ENCODE measurements around the gene EP400. TPM values are rescaled to one million over a fixed set of nuclear protein-coding genes. Genes with fewer than 3 reads are reported as not detected.
A peak's percentile ranks its signal among the peaks of the same experiment; 100 is the strongest.

Gene EP400
- total RNA-seq, 8 experiments from 2014 or later, result 7.7 to 44.8 (median 17.2) TPM

DNA sequence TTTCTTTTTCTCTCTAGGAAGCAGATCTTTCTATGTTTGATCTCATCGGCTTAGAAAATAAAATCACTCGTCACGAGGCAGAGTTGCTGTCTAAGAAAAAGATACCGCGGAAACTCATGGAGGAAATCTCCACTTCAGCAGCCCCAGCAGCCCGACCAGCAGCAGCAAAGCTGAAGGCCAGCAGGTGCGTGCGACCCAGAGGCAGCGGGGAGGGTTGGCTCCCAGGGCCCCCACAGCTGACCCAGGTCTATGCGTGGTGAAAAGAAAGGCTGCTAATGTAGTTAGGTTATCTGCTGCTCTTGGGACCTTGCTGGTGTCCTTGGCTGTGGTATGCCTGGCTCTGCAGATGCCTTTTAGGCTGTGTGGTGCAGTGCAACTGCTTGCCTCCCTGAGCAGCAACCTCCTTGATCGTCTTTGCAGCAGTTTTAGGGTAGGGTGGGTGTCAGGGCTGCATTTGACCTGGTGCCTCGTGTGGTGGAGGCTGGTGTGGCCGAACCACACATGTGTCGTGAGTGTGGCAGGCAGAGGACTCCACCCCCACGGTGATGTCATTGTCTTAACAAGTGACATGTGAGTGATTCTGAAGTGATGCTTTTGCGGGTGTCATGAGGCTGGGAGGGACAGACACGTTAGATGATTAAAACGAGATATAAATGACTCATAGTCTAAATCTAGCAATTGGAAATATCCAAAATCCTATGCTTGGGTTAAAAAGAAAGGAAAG lies 68.6 kb downstream of the EP400 start:
- H3K4me3 ChIP-seq, result no peak overlapping the region
- in situ Hi-C loops (cut with MboI; ENCODE audit: low pct_unique_long_range_greater_than_20kb in 2 of 9, low sequenced_read_pairs in 9 of 9, unreplicated experiment in 9 of 9), result loop anchor here in 2 of 9 experiments (25.0 kb wide), 1 partner anchor 1106 kb away; no protein-coding TSS in a partner anchor
- WGBS, 10 experiments, result 57 to 96% (median 91%) methylated on average over 3 to 8 of the region's 18 CpGs

DNA sequence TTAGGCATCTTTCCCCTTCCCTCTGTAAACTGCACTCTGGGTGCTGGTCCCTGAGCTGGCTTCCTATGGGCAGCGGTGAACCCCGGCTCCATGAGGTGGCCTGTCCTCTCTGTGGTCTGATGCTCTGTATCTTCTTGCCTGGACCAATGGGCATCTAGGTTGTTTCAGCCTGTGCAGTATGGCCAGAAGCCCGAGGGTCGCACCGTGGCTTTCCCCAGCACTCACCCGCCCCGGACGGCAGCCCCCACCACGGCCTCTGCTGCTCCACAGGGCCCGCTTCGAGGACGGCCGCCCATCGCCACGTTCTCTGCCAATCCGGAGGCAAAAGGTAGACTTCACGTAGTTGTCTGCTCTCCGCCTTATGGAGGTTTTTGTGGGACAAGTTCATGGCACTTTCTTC lies 70.1 kb downstream of the EP400 start:
- in situ Hi-C loops (cut with MboI; ENCODE audit: low pct_unique_long_range_greater_than_20kb in 2 of 9, low sequenced_read_pairs in 9 of 9, unreplicated experiment in 9 of 9), result loop anchor here in 2 of 9 experiments (25.0 kb wide), 1 partner anchor 1108 kb away; no protein-coding TSS in a partner anchor
- no peak overlapping the region for H3K4me3 ChIP-seq
- H3K27ac ChIP-seq, result no peak overlapping the region
- WGBS, 10 experiments, result 91 to 100% (median 97%) methylated on average over 2 to 6 of the region's 18 CpGs; no CpG with 5 or more reads in 6 of the 10 experiments
- no peak for ATAC-seq (replicated peaks in 6 of 8)
- no peaks in the 10 kb centered on the region for H3K4me1 ChIP-seq (replicated peaks in 1 of 2)

More for the DNA sequence above, 68.6 kb downstream of the EP400 start:
- ATAC-seq (replicated peaks in 6 of 8), result peak in 5 of 8 experiments; percentile 31 to 75 (median 55)
- H3K27ac ChIP-seq, result no peak overlapping the region
- H3K4me1 ChIP-seq (replicated peaks in 1 of 2), result peaks cover 2 to 3% of the 10 kb centered on the region in 2 donors

GRCh38 chr12:132020292-132020691 lies 70.5 kb downstream of the EP400 start:
- no peak overlapping the region for H3K4me3 ChIP-seq
- ATAC-seq (replicated peaks in 6 of 8), result peak in 1 of 8 experiments; percentile 65
- 88 to 100% (median 93%) methylated on average over 2 to 8 of the region's 9 CpGs; no CpG with 5 or more reads in 4 of the 10 experiments for WGBS, 10 experiments
- H3K4me1 ChIP-seq (replicated peaks in 1 of 2), result no peaks in the 10 kb centered on the region
- in situ Hi-C loops (cut with MboI; ENCODE audit: low pct_unique_long_range_greater_than_20kb in 2 of 9, low sequenced_read_pairs in 9 of 9, unreplicated experiment in 9 of 9), result loop anchor here in 2 of 9 experiments (25.0 kb wide), 1 partner anchor 1108 kb away; no protein-coding TSS in a partner anchor
- no peak overlapping the region for H3K27ac ChIP-seq

- ATAC-seq (replicated peaks in 6 of 8), result peak in 2 of 8 experiments; percentile 8 to 25
- Histone ChIP-seq H3K4me3 (no peak overlapping the region), H3K4me1 (replicated peaks in 1 of 2) (no peaks in the 10 kb centered on the region), H3K27ac (no peak overlapping the region)
- 89 to 100% (median 100%) methylated on average over 1 to 18 of the region's 30 CpGs for WGBS, 10 experiments
- in situ Hi-C loops (cut with MboI; ENCODE audit: low pct_unique_long_range_greater_than_20kb in 2 of 9, low sequenced_read_pairs in 9 of 9, unreplicated experiment in 9 of 9), result loop anchor here in 2 of 9 experiments (25.0 kb wide), 1 partner anchor 1109 kb away; no protein-coding TSS in a partner anchor
These were observed 71.5 kb downstream of the EP400 start for GRCh38 chr12:132021031-132021871.

DNA sequence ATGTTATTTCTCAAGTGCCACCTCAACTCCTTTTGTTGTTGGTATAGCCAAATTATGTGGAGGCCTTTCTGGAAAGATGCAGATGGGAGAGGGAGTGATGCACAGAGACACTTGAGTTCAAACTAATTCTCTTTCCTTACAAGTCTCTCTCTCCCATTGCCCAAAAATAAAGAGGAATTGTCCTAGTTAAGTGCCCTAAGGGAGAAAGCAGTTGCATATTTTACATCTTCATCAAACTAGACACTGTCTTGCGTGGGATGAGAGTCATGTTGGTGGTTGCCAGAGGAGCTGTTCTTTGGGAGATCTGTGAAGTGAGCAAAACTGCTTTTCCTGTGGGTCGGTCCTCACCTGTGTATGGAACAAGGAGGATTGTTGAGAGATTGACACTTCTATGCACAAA lies 72.2 kb downstream of the EP400 start:
- no peak for ATAC-seq (replicated peaks in 6 of 8)
- in situ Hi-C loops (cut with MboI; ENCODE audit: low pct_unique_long_range_greater_than_20kb in 2 of 9, low sequenced_read_pairs in 9 of 9, unreplicated experiment in 9 of 9), result loop anchor here in 2 of 9 experiments (25.0 kb wide), 1 partner anchor 1110 kb away; no protein-coding TSS in a partner anchor
- H3K4me1 ChIP-seq (replicated peaks in 1 of 2), result no peaks in the 10 kb centered on the region
- no peak overlapping the region for H3K4me3 ChIP-seq
- WGBS, 10 experiments, result 57 to 100% (median 100%) methylated on average over 1 to 2 of the region's 2 CpGs; no CpG with 5 or more reads in 1 of the 10 experiments
- H3K27ac ChIP-seq, result no peak overlapping the region

GRCh38 chr12:132023658-132024057 lies 73.9 kb downstream of the EP400 start:
- WGBS, 10 experiments, result 89 to 100% (median 100%) methylated on average over 1 to 5 of the region's 11 CpGs; no CpG with 5 or more reads in 3 of the 10 experiments
- Histone ChIP-seq H3K27ac (no peak overlapping the region), H3K4me1 (replicated peaks in 1 of 2) (no peaks in the 10 kb centered on the region), H3K4me3 (no peak overlapping the region)
- no peak for ATAC-seq (replicated peaks in 6 of 8)
- in situ Hi-C loops (cut with MboI; ENCODE audit: low pct_unique_long_range_greater_than_20kb in 2 of 9, low sequenced_read_pairs in 9 of 9, unreplicated experiment in 9 of 9), result loop anchor here in 2 of 9 experiments (25.0 kb wide), 1 partner anchor 1111 kb away; no protein-coding TSS in a partner anchor

- Histone ChIP-seq H3K4me3 (no peak overlapping the region), H3K27ac (no peak overlapping the region), H3K4me1 (replicated peaks in 1 of 2) (no peaks in the 10 kb centered on the region)
- in situ Hi-C loops (cut with MboI; ENCODE audit: low pct_unique_long_range_greater_than_20kb in 2 of 9, low sequenced_read_pairs in 9 of 9, unreplicated experiment in 9 of 9), result loop anchor here in 2 of 9 experiments (25.0 kb wide), 1 partner anchor 1112 kb away; no protein-coding TSS in a partner anchor
- WGBS, 10 experiments, result 78 to 100% (median 94%) methylated on average over 3 to 7 of the region's 11 CpGs; no CpG with 5 or more reads in 6 of the 10 experiments
- peak in 1 of 8 experiments; percentile 19 for ATAC-seq (replicated peaks in 6 of 8)
These were observed 75.0 kb downstream of the EP400 start for GRCh38 chr12:132024758-132025157.

- Histone ChIP-seq H3K4me1 (replicated peaks in 1 of 2) (no peaks in the 10 kb centered on the region), H3K4me3 (no peak overlapping the region), H3K27ac (no peak overlapping the region)
- in situ Hi-C loops (cut with MboI; ENCODE audit: low pct_unique_long_range_greater_than_20kb in 2 of 9, low sequenced_read_pairs in 9 of 9, unreplicated experiment in 9 of 9), result no loop called here
- ATAC-seq (replicated peaks in 6 of 8), result no peak
- WGBS, 10 experiments, result 90 to 95% (median 94%) methylated on average over 4 to 8 of the region's 14 CpGs; no CpG with 5 or more reads in 7 of the 10 experiments
These were observed 75.8 kb downstream of the EP400 start for GRCh38 chr12:132025526-132025925.

GRCh38 chr12:132026061-132026795 lies 76.5 kb downstream of the EP400 start:
- WGBS, 10 experiments, result 92 to 100% (median 96%) methylated on average over 1 to 8 of the region's 13 CpGs; no CpG with 5 or more reads in 3 of the 10 experiments
- in situ Hi-C loops (cut with MboI; ENCODE audit: low pct_unique_long_range_greater_than_20kb in 2 of 9, low sequenced_read_pairs in 9 of 9, unreplicated experiment in 9 of 9), result no loop called here
- ATAC-seq (replicated peaks in 6 of 8), result no peak
- no peak overlapping the region for H3K4me3 ChIP-seq
- no peak overlapping the region for H3K27ac ChIP-seq
- no peaks in the 10 kb centered on the region for H3K4me1 ChIP-seq (replicated peaks in 1 of 2)

DNA sequence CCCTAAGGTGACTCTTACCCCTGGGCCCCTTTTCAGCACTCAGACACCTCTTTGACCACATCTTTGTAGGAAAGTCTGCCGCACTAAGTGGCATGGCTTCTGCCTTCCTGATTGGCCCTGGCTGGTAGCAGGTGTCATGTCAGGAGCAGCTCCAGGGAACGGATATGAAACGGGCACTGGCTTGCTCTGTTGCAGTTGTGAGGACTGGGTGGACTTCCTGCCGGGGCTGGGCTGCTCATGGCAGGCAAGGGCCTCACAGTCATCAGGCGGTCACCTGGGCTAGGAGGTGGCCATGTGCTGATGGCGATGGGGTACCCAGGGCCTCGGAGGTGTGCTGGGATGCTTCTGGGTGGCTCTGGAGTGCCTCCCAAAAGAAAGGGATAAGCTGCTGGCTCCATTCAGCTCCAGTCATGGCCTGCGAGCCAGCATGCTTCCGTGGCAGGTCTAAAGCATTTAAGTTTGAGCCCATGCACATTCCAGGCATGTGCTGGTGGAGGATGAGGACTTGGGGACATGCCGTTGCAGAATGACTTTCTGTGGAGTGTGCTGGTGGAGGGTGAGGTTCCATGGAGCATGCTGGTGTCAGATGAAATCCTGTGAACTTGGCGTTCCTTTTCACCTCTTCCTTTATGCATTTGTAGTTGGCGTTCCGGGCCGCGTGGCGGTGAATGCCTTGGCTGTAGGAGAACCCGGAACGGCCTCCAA lies 77.2 kb downstream of the EP400 start:
- no peak for ATAC-seq (replicated peaks in 6 of 8)
- in situ Hi-C loops (cut with MboI; ENCODE audit: low pct_unique_long_range_greater_than_20kb in 2 of 9, low sequenced_read_pairs in 9 of 9, unreplicated experiment in 9 of 9), result no loop called here
- H3K27ac ChIP-seq, result no peak overlapping the region
- H3K4me1 ChIP-seq (replicated peaks in 1 of 2), result no peaks in the 10 kb centered on the region
- WGBS, 10 experiments, result 73 to 100% (median 96%) methylated on average over 2 to 13 of the region's 18 CpGs; no CpG with 5 or more reads in 3 of the 10 experiments
- H3K4me3 ChIP-seq, result no peak overlapping the region

DNA sequence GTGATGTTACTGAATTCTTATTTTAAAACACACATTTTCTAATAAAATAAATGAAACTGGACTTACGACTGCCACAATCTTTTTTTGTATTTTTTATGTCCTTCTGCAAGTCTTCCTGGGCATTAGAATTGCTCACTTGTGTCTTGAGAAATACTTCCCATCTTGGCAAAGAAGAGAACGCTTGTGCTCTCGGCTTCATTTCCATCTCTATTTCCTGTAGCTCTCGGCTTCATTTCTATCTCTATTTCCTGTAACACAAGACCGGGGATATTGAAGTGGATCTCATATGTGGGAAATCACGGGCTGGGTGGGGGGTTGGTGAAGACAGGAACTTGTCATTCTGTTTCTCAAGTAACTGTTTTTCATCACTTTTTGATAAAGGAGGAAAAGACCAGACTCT lies 77.9 kb downstream of the EP400 start:
- Histone ChIP-seq H3K4me1 (replicated peaks in 1 of 2) (no peaks in the 10 kb centered on the region), H3K27ac (no peak overlapping the region), H3K4me3 (no peak overlapping the region)
- WGBS, 10 experiments, result 80 to 100% (median 95%) methylated on average over 1 to 6 of the region's 6 CpGs
- ATAC-seq (replicated peaks in 6 of 8), result no peak
- in situ Hi-C loops (cut with MboI; ENCODE audit: low pct_unique_long_range_greater_than_20kb in 2 of 9, low sequenced_read_pairs in 9 of 9, unreplicated experiment in 9 of 9), result no loop called here

- Histone ChIP-seq H3K4me3 (no peak overlapping the region), H3K27ac (no peak overlapping the region), H3K4me1 (replicated peaks in 1 of 2) (no peaks in the 10 kb centered on the region)
- WGBS, 10 experiments, result 88 to 100% (median 99%) methylated on average over 1 to 7 of the region's 15 CpGs
- in situ Hi-C loops (cut with MboI; ENCODE audit: low pct_unique_long_range_greater_than_20kb in 2 of 9, low sequenced_read_pairs in 9 of 9, unreplicated experiment in 9 of 9), result no loop called here
- no peak for ATAC-seq (replicated peaks in 6 of 8)
These were observed 78.4 kb downstream of the EP400 start for GRCh38 chr12:132028111-132028510.
